Neural progenitor cell (in vitro differentiated cells): ENCODE results near the gene INSC.

Experiments
- CTCF ChIP-seq: fragments of 200-600 bp; sonication (generic); IDR thresholded peaks from 2 replicates; pipeline ENCODE4 v1.5.1; 2017; ENCODE audit warnings: antibody characterized with exemption, mild to moderate bottlenecking
- EZH2 ChIP-seq: fragments of 200-600 bp; sonication (generic); IDR thresholded peaks from 2 replicates; pipeline ENCODE4 v1.6.1; 2017; ENCODE audit warnings: antibody characterized with exemption, mild to moderate bottlenecking, moderate library complexity
- EZH2phosphoT487 ChIP-seq: fragments of 200-600 bp; sonication (generic); IDR thresholded peaks from 2 replicates; pipeline ENCODE4 v1.6.1; 2017; ENCODE audit warnings: antibody characterized with exemption

- TF ChIP-seq EZH2 (no peak), CTCF (no peak), EZH2phosphoT487 (no peak)
Observed at GRCh38 chr11:15286465-15286864, 171.7 kb downstream of the INSC start.
